ENCODE data around the gene TSEN2.

Gene TSEN2

DNA sequence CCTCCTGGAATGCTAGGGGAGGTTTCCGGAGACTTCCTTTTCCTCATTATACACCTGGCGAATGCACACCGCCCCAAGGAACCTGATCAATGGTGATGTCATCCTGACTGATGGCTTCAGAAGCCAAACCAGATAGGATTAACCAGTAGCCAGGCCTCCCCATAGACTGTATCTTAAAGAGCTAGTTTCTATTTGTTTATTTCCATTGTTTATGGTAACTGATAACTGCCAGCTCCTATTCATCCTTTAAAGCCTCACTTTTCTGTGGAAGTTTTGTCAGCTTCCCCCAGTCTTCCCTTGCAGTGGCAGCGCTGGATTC lies 61.2 kb downstream of the TSEN2 start, which contains the start of gene MKRN2OS:
MKRN2OS (minus strand) TSS at position 27 of the 319 bp plus-strand sequence. CDS start 35 bp downstream, outside the sequence.
- no peak for DNase-seq (ENCODE audit: low spot score)
- no peak within 1 kb of the TSS for H3K4me3 ChIP-seq
- no peak for TF ChIP-seq CTCF (IDR thresholded peaks at IDR 0.05)
- H3K27ac ChIP-seq = no peak within 1 kb of the TSS

DNA sequence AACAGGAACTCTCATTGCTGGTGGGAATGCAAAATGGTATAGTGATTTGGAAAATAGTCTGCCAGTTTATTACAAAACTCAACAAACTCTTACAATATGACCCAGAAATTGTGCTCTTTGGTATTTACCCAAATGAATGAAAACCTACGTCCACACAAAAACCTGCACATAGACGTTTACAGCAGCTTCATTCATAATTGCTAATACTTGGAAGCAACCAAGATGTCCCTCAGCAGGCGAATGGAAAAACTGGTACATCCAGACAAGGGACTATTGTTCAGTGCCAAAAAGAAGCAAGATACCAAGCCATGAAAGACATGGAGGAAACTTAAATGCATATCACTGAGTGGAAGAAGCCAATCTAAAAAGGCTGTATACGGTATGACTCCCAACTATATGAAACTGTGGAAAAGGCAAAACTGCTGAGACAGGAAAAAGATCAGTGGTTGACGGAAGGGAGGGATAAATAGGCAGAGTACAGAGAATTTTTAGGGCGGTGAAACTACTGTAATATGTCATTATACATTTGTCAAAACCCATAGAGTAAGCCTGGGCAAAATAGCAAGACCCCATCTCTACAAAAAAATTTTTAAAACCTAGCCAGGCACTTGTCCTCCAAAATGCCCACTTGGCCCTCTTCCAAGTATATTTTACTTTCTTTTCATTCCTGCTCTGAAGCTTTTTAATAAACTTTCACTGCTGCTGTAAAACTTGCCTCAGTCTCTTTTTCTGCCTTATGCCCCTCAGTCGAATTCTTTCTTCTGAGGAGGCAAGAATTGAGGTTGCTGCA lies 65.9 kb downstream of the TSEN2 start:
- no peak for TF ChIP-seq CTCF (IDR thresholded peaks at IDR 0.05)
- DNase-seq (ENCODE audit: low spot score) = no peak
- Histone ChIP-seq H3K4me3 (no peak overlapping the region), H3K27ac (no peak overlapping the region)

DNA sequence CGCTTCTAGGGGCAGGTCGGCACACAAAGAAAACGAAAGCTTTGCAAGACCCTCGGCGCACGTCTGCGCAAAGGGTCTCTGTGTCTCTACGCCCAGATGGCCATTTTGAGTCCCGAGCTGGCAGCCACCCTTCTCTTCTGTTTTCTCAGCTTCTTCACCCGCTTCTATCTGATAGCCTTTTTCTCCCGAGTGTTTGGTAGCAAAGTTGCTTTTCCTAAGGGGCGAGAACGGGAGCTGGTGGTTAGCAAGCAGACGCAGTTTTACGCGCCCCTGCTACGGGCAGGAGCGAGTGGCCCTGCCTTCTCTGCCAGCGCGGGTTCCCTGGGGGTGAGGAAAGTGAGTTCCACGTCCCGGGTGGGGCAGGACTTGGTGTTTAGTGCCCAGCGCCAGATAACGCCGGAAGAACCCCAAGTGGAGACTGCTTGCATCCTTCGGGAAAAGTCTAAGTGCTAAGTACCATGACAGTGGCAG lies 69.7 kb downstream of the TSEN2 start:
- H3K4me3 ChIP-seq = peak overlapping the region; percentile 69
- H3K27ac ChIP-seq = no peak overlapping the region
- no peak for DNase-seq (ENCODE audit: low spot score)
- no peak for TF ChIP-seq CTCF (IDR thresholded peaks at IDR 0.05)

- no peak for TF ChIP-seq CTCF (IDR thresholded peaks at IDR 0.05)
- DNase-seq (ENCODE audit: low spot score) = no peak
- H3K4me3 ChIP-seq = peak overlapping the region; percentile 91
- H3K27ac ChIP-seq = peak overlapping the region; percentile 83 to 96
Observed at GRCh38 chr3:12556314-12556689, 72.0 kb downstream of the TSEN2 start.

- no peak for TF ChIP-seq CTCF (IDR thresholded peaks at IDR 0.05)
- Histone ChIP-seq H3K4me3 (peak within 1 kb of the TSS; percentile 91), H3K27ac (peak within 1 kb of the TSS; percentile 83 to 96)
- peak; percentile 96 for DNase-seq (ENCODE audit: low spot score)
Observed at GRCh38 chr3:12556690-12557472, 72.6 kb downstream of the TSEN2 start, which contains the start of gene MKRN2. Gene MKRN2, plus strand, starts transcription at chr3:12557087. Its CDS starts 64 bp downstream, at chr3:12557151.

- DNase-seq (ENCODE audit: low spot score) = no peak
- Histone ChIP-seq H3K27ac (peak overlapping the region; percentile 83 to 96), H3K4me3 (peak overlapping the region; percentile 91)
- TF ChIP-seq CTCF (IDR thresholded peaks at IDR 0.05) = no peak
Observed at GRCh38 chr3:12557473-12558100, 73.3 kb downstream of the TSEN2 start.

Data from coronary artery (tissue), 2 donors.